Neutrophil (primary cell): ENCODE data around the gene NUB1.

Experiments
- H3K27ac ChIP-seq: fragments of 200-600 bp; sonication (generic); 2 replicates; pipeline ENCODE4 v1.5.1; 2016; ENCODE audit warnings: mild to moderate bottlenecking, moderate library complexity
- H3K27me3 ChIP-seq: fragments of 200-600 bp; sonication (generic); 2 replicates; pipeline ENCODE4 v1.6.0; 2016; ENCODE audit warnings: mild to moderate bottlenecking
- H3K36me3 ChIP-seq: fragments of 200-600 bp; sonication (generic); 2 replicates; pipeline ENCODE4 v1.5.1; 2017
- H3K4me1 ChIP-seq, 2 experiments: fragments of 200-600 bp in 1 of 2; sonication (generic) in 1 of 2; 1 replicate in 1 of 2; 2 replicates in 1 of 2; pipeline versions ENCODE4 v1.5.1 to v1.6.1; 2013 to 2016; ENCODE audit warnings: low read depth in 1 of 2, low read length in 1 of 2, mild to moderate bottlenecking in 1 of 2, moderate library complexity in 1 of 2; ENCODE audit not compliant: control insufficient read depth in 1 of 2, insufficient read depth in 1 of 2
- H3K4me3 ChIP-seq, 2 experiments: fragments of 200-600 bp in 1 of 2; sonication (generic) in 1 of 2; 1 replicate in 1 of 2; 2 replicates in 1 of 2; pipeline ENCODE4 v1.5.1; 2013 to 2016; ENCODE audit warnings: low read depth in 1 of 2, low read length in 1 of 2, mild to moderate bottlenecking in 1 of 2, moderate library complexity in 1 of 2
- H3K9me3 ChIP-seq: fragments of 200-600 bp; sonication (generic); 2 replicates; pipeline ENCODE4 v1.5.1; 2016
- CTCF ChIP-seq: fragments of 200-600 bp; sonication (generic); IDR thresholded peaks from 2 replicates; pipeline ENCODE4 v1.5.1; 2016; ENCODE audit warnings: antibody characterized with exemption

Gene NUB1

GRCh38 chr7:151321341-151321740 lies 20.3 kb upstream of the NUB1 start:
- no peak overlapping the region for H3K27ac ChIP-seq
- TF ChIP-seq CTCF: no peak
- peaks cover 19% of the 10 kb centered on the region for H3K9me3 ChIP-seq
- no peaks in the 10 kb centered on the region for H3K4me1 ChIP-seq
- no peaks in the 10 kb centered on the region for H3K36me3 ChIP-seq
- peaks cover 21% of the 10 kb centered on the region for H3K27me3 ChIP-seq
- H3K4me3 ChIP-seq: no peak overlapping the region

GRCh38 chr7:151322906-151323305 lies 18.7 kb upstream of the NUB1 start:
- TF ChIP-seq CTCF: no peak
- Histone ChIP-seq H3K4me3 (no peak overlapping the region), H3K27me3 (peaks cover 21% of the 10 kb centered on the region), H3K9me3 (peaks cover 19% of the 10 kb centered on the region), H3K4me1 (no peaks in the 10 kb centered on the region), H3K27ac (no peak overlapping the region), H3K36me3 (no peaks in the 10 kb centered on the region)

DNA sequence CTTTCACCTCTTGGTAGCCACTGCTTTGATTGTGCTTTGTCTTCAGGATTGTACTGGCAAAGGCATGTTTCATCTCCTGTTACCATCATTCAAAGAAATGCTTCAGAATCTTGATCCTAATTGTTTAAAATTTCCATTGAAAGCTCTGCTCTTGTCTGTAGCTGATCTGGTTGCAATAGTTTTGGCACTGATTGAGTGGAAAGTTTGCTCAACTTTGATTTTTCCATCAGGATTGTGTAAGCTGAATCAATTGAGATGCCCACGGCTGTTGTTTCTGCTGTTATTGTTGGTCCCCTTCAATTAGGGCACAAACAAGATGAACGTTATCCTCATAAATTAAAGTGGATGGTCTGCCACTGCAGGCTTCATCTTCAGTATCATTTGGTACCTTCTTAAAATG lies 14.6 kb upstream of the NUB1 start:
- no peak for TF ChIP-seq CTCF

GRCh38 chr7:151327659-151328058 lies 14.0 kb upstream of the NUB1 start:
- H3K4me1 ChIP-seq: no peaks in the 10 kb centered on the region
- TF ChIP-seq CTCF: no peak

More for the DNA sequence above, 14.6 kb upstream of the NUB1 start:
- Histone ChIP-seq H3K4me3 (no peak overlapping the region), H3K27ac (no peak overlapping the region), H3K36me3 (no peaks in the 10 kb centered on the region), H3K27me3 (peaks cover 21% of the 10 kb centered on the region), H3K4me1 (no peaks in the 10 kb centered on the region), H3K9me3 (no peaks in the 10 kb centered on the region)

GRCh38 chr7:151330181-151330580 lies 11.4 kb upstream of the NUB1 start:
- no peaks in the 10 kb centered on the region for H3K4me1 ChIP-seq

More at GRCh38 chr7:151327659-151328058, 14.0 kb upstream of the NUB1 start:
- Histone ChIP-seq H3K27me3 (peaks cover 21% of the 10 kb centered on the region), H3K27ac (no peak overlapping the region), H3K9me3 (no peaks in the 10 kb centered on the region), H3K4me3 (no peak overlapping the region), H3K36me3 (no peaks in the 10 kb centered on the region)

More at GRCh38 chr7:151330181-151330580, 11.4 kb upstream of the NUB1 start:
- Histone ChIP-seq H3K36me3 (no peaks in the 10 kb centered on the region), H3K4me3 (no peak overlapping the region), H3K27me3 (peaks cover 6% of the 10 kb centered on the region), H3K27ac (no peak overlapping the region), H3K9me3 (no peaks in the 10 kb centered on the region)
- TF ChIP-seq CTCF: no peak
